Body of pancreas (tissue), 4 donors: ENCODE results near the gene ACSM3.

Experiments used
- CTCF ChIP-seq, 7 experiments: fragments of 450-650 bp in 4 of 7; fragments of 200-600 bp in 3 of 7; sonication (generic) in 3 of 7; IDR thresholded peaks; one replicate each; pipeline ENCODE4 v1.5.1; 2016 to 2019; ENCODE audit warnings: antibody characterized with exemption in 7 of 7
- POLR2A ChIP-seq, 3 donors: fragments of 450-650 bp; IDR thresholded peaks; one replicate each; pipeline ENCODE4 v1.6.1; 2016; ENCODE audit warnings: antibody characterized with exemption in 3 of 3, mild to moderate bottlenecking in 2 of 3

- TF ChIP-seq POLR2A (IDR thresholded peaks at IDR 0.05) = no peak
- TF ChIP-seq CTCF (IDR thresholded peaks at IDR 0.05) = no peak
Observed at GRCh38 chr16:20726661-20727060, 37.2 kb upstream of the ACSM3 start.
